Sigmoid colon (tissue), 3 donors: ENCODE measurements around the gene G6PD.

Source experiments
- CTCF ChIP-seq, 4 experiments: fragments of 450-650 bp in 3 of 4; fragments of 200-600 bp in 1 of 4; IDR thresholded peaks; one replicate each; pipeline ENCODE4 v1.5.1; 2016 to 2019; ENCODE audit warnings: antibody characterized with exemption in 4 of 4, mild to moderate bottlenecking in 3 of 4, moderate library complexity in 2 of 4
- POLR2A ChIP-seq, 2 donors: fragments of 450-650 bp; IDR thresholded peaks; one replicate each; pipeline ENCODE4 v1.6.1; 2016; ENCODE audit warnings: antibody characterized with exemption in 2 of 2, mild to moderate bottlenecking in 2 of 2, moderate library complexity in 2 of 2

GRCh38 chrX:154546354-154547244 lies at the start of gene G6PD:
- TF ChIP-seq CTCF (IDR thresholded peaks at IDR 0.05): no peak
- no peak for TF ChIP-seq POLR2A (IDR thresholded peaks at IDR 0.05)
